Measurements from ENCODE around the gene RIC1. TPM values are rescaled to one million over a fixed set of nuclear protein-coding genes. Genes with fewer than 3 reads are reported as not detected.

RIC1 gene
- total RNA-seq, 6 experiments from 2014 or later: 25.8 to 35.2 (median 29.8) TPM

DNA sequence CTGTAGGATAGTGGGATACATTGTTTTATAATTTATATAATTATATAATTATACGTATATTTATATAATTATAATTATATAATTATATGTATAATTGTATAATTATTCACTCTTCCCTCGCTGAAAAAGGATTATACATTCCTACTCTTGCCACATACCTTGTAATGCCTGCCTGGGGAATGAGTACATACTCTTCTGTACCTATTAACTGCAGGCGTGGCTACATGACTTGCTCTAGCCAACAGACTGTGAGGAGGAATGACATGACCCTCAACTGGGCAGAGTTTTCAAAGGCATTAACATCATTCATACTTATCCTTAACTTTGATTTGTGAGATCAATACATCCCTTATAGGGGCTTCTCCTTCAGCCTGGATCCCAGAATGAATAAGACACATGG is 184.9 kb downstream of the RIC1 start:
- peaks cover 10% of the 10 kb centered on the region; the same call in 1 of the 2 replicates for H3K36me3 Mint-ChIP-seq (ENCODE audit: low read depth)
- no peaks in the 10 kb centered on the region for H3K27me3 Mint-ChIP-seq (ENCODE audit: insufficient read depth)
- no peak overlapping the region for H3K4me3 Mint-ChIP-seq
- no peak overlapping the region for H3K27ac Mint-ChIP-seq
- no peak for DNase-seq
- TF ChIP-seq, protein P1, sequence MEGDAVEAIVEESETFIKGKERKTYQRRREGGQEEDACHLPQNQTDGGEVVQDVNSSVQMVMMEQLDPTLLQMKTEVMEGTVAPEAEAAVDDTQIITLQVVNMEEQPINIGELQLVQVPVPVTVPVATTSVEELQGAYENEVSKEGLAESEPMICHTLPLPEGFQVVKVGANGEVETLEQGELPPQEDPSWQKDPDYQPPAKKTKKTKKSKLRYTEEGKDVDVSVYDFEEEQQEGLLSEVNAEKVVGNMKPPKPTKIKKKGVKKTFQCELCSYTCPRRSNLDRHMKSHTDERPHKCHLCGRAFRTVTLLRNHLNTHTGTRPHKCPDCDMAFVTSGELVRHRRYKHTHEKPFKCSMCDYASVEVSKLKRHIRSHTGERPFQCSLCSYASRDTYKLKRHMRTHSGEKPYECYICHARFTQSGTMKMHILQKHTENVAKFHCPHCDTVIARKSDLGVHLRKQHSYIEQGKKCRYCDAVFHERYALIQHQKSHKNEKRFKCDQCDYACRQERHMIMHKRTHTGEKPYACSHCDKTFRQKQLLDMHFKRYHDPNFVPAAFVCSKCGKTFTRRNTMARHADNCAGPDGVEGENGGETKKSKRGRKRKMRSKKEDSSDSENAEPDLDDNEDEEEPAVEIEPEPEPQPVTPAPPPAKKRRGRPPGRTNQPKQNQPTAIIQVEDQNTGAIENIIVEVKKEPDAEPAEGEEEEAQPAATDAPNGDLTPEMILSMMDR (IDR thresholded peaks at IDR 0.05): no peak
- peaks cover 27% of the 10 kb centered on the region for H3K4me1 Mint-ChIP-seq (ENCODE audit: low read depth)
- H3K9me3 Mint-ChIP-seq: no peaks in the 10 kb centered on the region

DNA sequence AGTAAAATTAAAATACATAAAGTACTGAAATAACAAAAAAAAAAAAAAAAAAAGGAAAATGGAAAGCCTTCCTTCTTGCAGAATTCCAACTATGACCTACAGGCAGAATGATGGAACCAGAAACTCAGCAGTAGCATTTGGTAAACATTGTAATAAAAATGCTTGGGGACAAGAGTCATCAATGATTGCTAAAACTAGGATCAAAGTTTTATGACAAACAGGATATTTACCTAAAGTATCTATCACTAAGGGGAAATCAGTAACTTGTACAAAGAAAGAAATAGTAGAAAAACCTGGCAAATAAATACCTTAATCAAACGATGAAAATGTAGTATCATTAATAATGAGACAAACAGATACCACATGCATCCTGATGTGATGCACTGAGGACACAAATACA is 186.6 kb downstream of the RIC1 start:
- H3K27ac Mint-ChIP-seq: no peak overlapping the region
- H3K4me3 Mint-ChIP-seq: no peak overlapping the region
- no peaks in the 10 kb centered on the region for H3K9me3 Mint-ChIP-seq
- H3K36me3 Mint-ChIP-seq (ENCODE audit: low read depth): peaks cover 4% of the 10 kb centered on the region; the same call in 1 of the 2 replicates
- no peak for DNase-seq
- H3K27me3 Mint-ChIP-seq (ENCODE audit: insufficient read depth): no peaks in the 10 kb centered on the region
- TF ChIP-seq, protein P1 (IDR thresholded peaks at IDR 0.05): no peak
- H3K4me1 Mint-ChIP-seq (ENCODE audit: low read depth): peaks cover 36% of the 10 kb centered on the region

DNA sequence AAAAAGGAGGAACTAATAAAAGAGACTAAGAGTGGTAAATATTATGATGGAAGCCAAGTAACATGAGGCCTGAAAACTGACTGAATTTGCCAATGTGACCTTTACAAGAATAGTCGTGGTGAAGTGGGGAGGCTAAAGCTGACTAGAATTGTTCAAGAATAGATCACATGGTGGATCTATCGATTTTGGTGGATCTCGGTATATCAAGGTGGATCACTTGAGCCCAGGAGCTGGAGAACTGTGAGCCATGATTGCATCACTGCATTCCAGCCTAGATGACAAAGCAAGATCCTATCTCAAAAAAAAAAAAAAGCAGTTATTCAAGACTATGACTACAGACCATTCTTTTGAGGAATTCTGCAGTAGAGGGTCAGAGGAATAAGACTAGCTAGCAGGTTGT is 189.0 kb downstream of the RIC1 start:
- Mint-ChIP-seq H3K36me3 (ENCODE audit: low read depth) (peaks cover 4% of the 10 kb centered on the region; the same call in 1 of the 2 replicates), H3K27ac (peak overlapping the region; percentile 45)

DNA sequence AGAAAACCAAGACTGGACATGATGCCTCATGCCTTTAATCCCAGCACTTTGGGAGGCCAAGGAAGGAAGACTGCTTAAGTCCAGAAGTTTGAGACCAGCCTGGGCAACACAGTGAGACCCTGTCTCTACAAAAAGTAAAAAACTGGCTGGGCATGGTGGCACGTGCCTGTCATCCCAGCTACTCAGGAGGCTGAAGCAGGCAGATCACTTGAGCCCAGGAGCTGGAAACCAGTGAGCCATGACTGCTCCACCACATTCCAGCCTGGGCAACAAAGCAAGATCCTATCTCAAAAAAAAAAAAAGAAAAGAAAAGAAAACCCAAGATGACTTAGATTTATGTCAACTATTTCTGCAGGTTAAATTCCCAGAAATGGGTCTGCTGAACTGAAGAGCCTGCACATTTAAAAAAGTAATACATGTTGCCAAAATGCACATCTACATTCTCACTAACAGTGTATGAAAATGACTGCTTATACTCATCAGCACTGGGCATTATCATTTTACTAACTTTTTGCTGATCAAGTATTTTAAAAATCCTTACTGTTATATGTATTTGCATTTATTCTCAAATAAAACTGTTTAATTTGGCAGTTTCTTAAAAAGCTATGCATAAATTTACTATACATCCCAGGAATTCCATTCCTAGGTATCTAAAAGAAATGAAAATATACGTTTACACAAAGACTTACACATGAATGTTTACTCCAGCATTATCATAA is 189.7 kb downstream of the RIC1 start:
- TF ChIP-seq, protein P1 (IDR thresholded peaks at IDR 0.05): no peak
- Mint-ChIP-seq H3K27ac (peak overlapping the region; percentile 45), H3K36me3 (ENCODE audit: low read depth) (peaks cover 4% of the 10 kb centered on the region; the same call in 1 of the 2 replicates), H3K4me3 (no peak overlapping the region), H3K4me1 (ENCODE audit: low read depth) (peaks cover 36% of the 10 kb centered on the region), H3K9me3 (no peaks in the 10 kb centered on the region), H3K27me3 (ENCODE audit: insufficient read depth) (no peaks in the 10 kb centered on the region)
- DNase-seq: no peak

More for the DNA sequence above, 189.0 kb downstream of the RIC1 start:
- TF ChIP-seq, protein P1 (IDR thresholded peaks at IDR 0.05): no peak
- Mint-ChIP-seq H3K4me3 (no peak overlapping the region), H3K9me3 (no peaks in the 10 kb centered on the region), H3K27me3 (ENCODE audit: insufficient read depth) (no peaks in the 10 kb centered on the region), H3K4me1 (ENCODE audit: low read depth) (peaks cover 36% of the 10 kb centered on the region)
- peak; percentile 62 for DNase-seq

DNA sequence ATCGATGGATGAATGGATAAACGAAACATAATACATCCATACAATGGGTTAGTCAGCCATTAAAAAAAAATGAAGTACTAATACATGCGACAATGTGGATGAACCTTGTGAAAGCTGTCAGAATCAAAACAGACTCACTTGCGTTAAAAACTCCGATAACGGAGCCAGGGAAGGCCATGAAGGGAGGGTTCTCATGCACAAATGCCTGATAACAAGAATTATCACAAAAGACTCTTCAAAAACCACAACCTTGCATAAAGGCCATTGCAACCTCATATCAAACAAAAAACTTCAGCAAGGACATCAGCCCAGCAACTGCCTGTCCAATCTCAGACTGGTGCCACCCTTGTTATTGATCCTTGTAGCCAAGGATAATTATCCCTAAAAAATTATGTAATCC is 190.3 kb downstream of the RIC1 start:
- Mint-ChIP-seq H3K9me3 (no peaks in the 10 kb centered on the region), H3K27me3 (ENCODE audit: insufficient read depth) (no peaks in the 10 kb centered on the region), H3K36me3 (ENCODE audit: low read depth) (peaks cover 4% of the 10 kb centered on the region; the same call in 1 of the 2 replicates), H3K27ac (no peak overlapping the region), H3K4me1 (ENCODE audit: low read depth) (peaks cover 36% of the 10 kb centered on the region), H3K4me3 (no peak overlapping the region)
- TF ChIP-seq, protein P1 (IDR thresholded peaks at IDR 0.05): no peak
- no peak for DNase-seq

All from HFFc6 (cell line).